ENCODE measurements around the gene GABBR2.

Gene GABBR2

GRCh38 chr9:98306384-98307145 lies 402.2 kb downstream of the GABBR2 start:
- peak; percentile 68 for ATAC-seq (ENCODE audit: low read depth)
- DNase-seq (ENCODE audit: low spot score), result no peak
- Histone ChIP-seq H3K9me3 (ENCODE audit: severe bottlenecking) (no peaks in the 10 kb centered on the region), H3K36me3 (ENCODE audit: low read depth) (no peaks in the 10 kb centered on the region), H3K4me1 (ENCODE audit: insufficient read depth, poor library complexity, severe bottlenecking) (peaks cover 5% of the 10 kb centered on the region), H3K27ac (ENCODE audit: poor library complexity, severe bottlenecking) (no peak overlapping the region), H3K4me3 (ENCODE audit: severe bottlenecking) (no peak overlapping the region), H3K27me3 (ENCODE audit: insufficient read depth, poor library complexity, severe bottlenecking) (no peaks in the 10 kb centered on the region)
- no peak for TF ChIP-seq CTCF (IDR thresholded peaks at IDR 0.05; ENCODE audit: poor library complexity, severe bottlenecking)

GRCh38 chr9:98304381-98304780 lies 404.4 kb downstream of the GABBR2 start:
- ATAC-seq (ENCODE audit: low read depth) (no peak), DNase-seq (ENCODE audit: low spot score) (no peak)
- no peaks in the 10 kb centered on the region for H3K27me3 ChIP-seq (ENCODE audit: insufficient read depth, poor library complexity, severe bottlenecking)
- TF ChIP-seq CTCF (IDR thresholded peaks at IDR 0.05; ENCODE audit: poor library complexity, severe bottlenecking), result no peak
- no peak overlapping the region for H3K4me3 ChIP-seq (ENCODE audit: severe bottlenecking)
- H3K4me1 ChIP-seq (ENCODE audit: insufficient read depth, poor library complexity, severe bottlenecking), result peaks cover 5% of the 10 kb centered on the region
- no peak overlapping the region for H3K27ac ChIP-seq (ENCODE audit: poor library complexity, severe bottlenecking)
- H3K36me3 ChIP-seq (ENCODE audit: low read depth), result no peaks in the 10 kb centered on the region
- H3K9me3 ChIP-seq (ENCODE audit: severe bottlenecking), result no peaks in the 10 kb centered on the region

GRCh38 chr9:98303633-98304125 lies 405.1 kb downstream of the GABBR2 start:
- no peaks in the 10 kb centered on the region for H3K36me3 ChIP-seq (ENCODE audit: low read depth)
- no peaks in the 10 kb centered on the region for H3K9me3 ChIP-seq (ENCODE audit: severe bottlenecking)
- ATAC-seq (ENCODE audit: low read depth), result no peak
- no peak for TF ChIP-seq CTCF (IDR thresholded peaks at IDR 0.05; ENCODE audit: poor library complexity, severe bottlenecking)
- DNase-seq (ENCODE audit: low spot score), result no peak
- H3K4me3 ChIP-seq (ENCODE audit: severe bottlenecking), result no peak overlapping the region
- no peak overlapping the region for H3K27ac ChIP-seq (ENCODE audit: poor library complexity, severe bottlenecking)
- peaks cover 5% of the 10 kb centered on the region for H3K4me1 ChIP-seq (ENCODE audit: insufficient read depth, poor library complexity, severe bottlenecking)
- H3K27me3 ChIP-seq (ENCODE audit: insufficient read depth, poor library complexity, severe bottlenecking), result no peaks in the 10 kb centered on the region

GRCh38 chr9:98302938-98303632 lies 405.6 kb downstream of the GABBR2 start:
- DNase-seq (ENCODE audit: low spot score), result no peak
- no peaks in the 10 kb centered on the region for H3K9me3 ChIP-seq (ENCODE audit: severe bottlenecking)
- no peak overlapping the region for H3K4me3 ChIP-seq (ENCODE audit: severe bottlenecking)
- peaks cover 5% of the 10 kb centered on the region for H3K4me1 ChIP-seq (ENCODE audit: insufficient read depth, poor library complexity, severe bottlenecking)
- no peaks in the 10 kb centered on the region for H3K27me3 ChIP-seq (ENCODE audit: insufficient read depth, poor library complexity, severe bottlenecking)
- no peaks in the 10 kb centered on the region for H3K36me3 ChIP-seq (ENCODE audit: low read depth)
- TF ChIP-seq CTCF (IDR thresholded peaks at IDR 0.05; ENCODE audit: poor library complexity, severe bottlenecking), result no peak
- H3K27ac ChIP-seq (ENCODE audit: poor library complexity, severe bottlenecking), result no peak overlapping the region
- no peak for ATAC-seq (ENCODE audit: low read depth)
